ENCODE data around the gene MAP6D1.

MAP6D1 gene

DNA sequence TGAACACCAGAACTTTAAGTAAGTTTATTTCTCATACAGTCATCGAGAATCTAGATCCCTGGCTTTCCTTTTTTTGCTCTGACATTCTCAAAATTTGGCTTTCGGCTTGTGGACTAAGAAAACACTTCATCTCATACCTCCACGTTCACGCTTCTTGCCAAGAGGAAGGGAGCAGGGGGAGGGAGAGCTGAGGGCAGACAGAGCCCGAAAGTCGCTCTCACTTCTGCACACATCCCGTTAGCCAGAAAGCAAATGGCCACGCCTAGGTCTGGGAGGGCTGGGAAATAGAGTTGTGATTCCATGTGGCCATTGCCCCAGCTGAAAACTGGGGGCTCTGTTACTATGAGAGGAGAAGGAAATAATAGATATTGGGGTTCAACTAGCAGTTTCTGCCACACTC lies 57.3 kb downstream of the MAP6D1 start:
- Histone ChIP-seq H3K9me3 (ENCODE audit: low read depth, low read length) (no peaks in the 10 kb centered on the region), H3K36me3 (ENCODE audit: insufficient read depth, low read length) (peaks cover 63% of the 10 kb centered on the region), H3K4me3 (no peak overlapping the region), H3K27ac (no peak overlapping the region), H3K9ac (ENCODE audit: insufficient read length) (no peak overlapping the region)
- TF ChIP-seq FOXP2 (optimal IDR thresholded peaks at IDR 0.05; ENCODE audit: control extremely low read depth, extremely low read length, insufficient read depth): no peak
- no peak for TF ChIP-seq EZH2 (IDR thresholded peaks at IDR 0.05)
- TF ChIP-seq POLR2AphosphoS5 (IDR thresholded peaks at IDR 0.05; ENCODE audit: borderline replicate concordance, low read depth, low read length): no peak
- no peak for DNase-seq (ENCODE audit: low read depth, low spot score)

GRCh38 chr3:183766745-183767606 lies 58.4 kb downstream of the MAP6D1 start:
- H3K4me3 ChIP-seq: no peak overlapping the region
- peaks cover 59% of the 10 kb centered on the region for H3K36me3 ChIP-seq (ENCODE audit: insufficient read depth, low read length)
- H3K9me3 ChIP-seq (ENCODE audit: low read depth, low read length): no peaks in the 10 kb centered on the region
- peak; percentile 37 for DNase-seq (ENCODE audit: low read depth, low spot score)
- TF ChIP-seq POLR2AphosphoS5 (IDR thresholded peaks at IDR 0.05; ENCODE audit: borderline replicate concordance, low read depth, low read length) (no peak), FOXP2 (optimal IDR thresholded peaks at IDR 0.05; ENCODE audit: control extremely low read depth, extremely low read length, insufficient read depth) (no peak), EZH2 (IDR thresholded peaks at IDR 0.05) (no peak)
- H3K27ac ChIP-seq: 0 out of 2 replicates have a peak overlapping the region, but pooled peaks have one; percentile 7
- no peak overlapping the region for H3K9ac ChIP-seq (ENCODE audit: insufficient read length)

- H3K36me3 ChIP-seq (ENCODE audit: insufficient read depth, low read length): peaks cover 65% of the 10 kb centered on the region
- no peak for DNase-seq (ENCODE audit: low read depth, low spot score)
Measured at GRCh38 chr3:183766107-183766506, 59.3 kb downstream of the MAP6D1 start.

More at GRCh38 chr3:183766107-183766506, 59.3 kb downstream of the MAP6D1 start:
- TF ChIP-seq POLR2AphosphoS5 (IDR thresholded peaks at IDR 0.05; ENCODE audit: borderline replicate concordance, low read depth, low read length) (no peak), FOXP2 (optimal IDR thresholded peaks at IDR 0.05; ENCODE audit: control extremely low read depth, extremely low read length, insufficient read depth) (no peak), EZH2 (IDR thresholded peaks at IDR 0.05) (no peak)
- no peak overlapping the region for H3K27ac ChIP-seq
- H3K9ac ChIP-seq (ENCODE audit: insufficient read length): no peak overlapping the region
- H3K4me3 ChIP-seq: no peak overlapping the region
- no peaks in the 10 kb centered on the region for H3K9me3 ChIP-seq (ENCODE audit: low read depth, low read length)

Measured in SK-N-MC (cell line).